Progenitor cell of endocrine pancreas (in vitro differentiated cells): ENCODE measurements around the gene KLHL22. TPM values are rescaled to one million over a fixed set of nuclear protein-coding genes. Genes with fewer than 3 reads are reported as not detected.
A peak's percentile ranks its signal among the peaks of the same experiment; 100 is the strongest.

Experiments used
- DNase-seq: peaks from one replicate; pipeline ENCODE4 v3.0.0; 2021; ENCODE audit warnings: low spot score; ENCODE audit not compliant: unreplicated experiment
- H3K27ac Mint-ChIP-seq: 2 replicates; pipeline ENCODE4 v1.8.0; 2021; ENCODE audit warnings: mild to moderate bottlenecking, moderate library complexity, mixed read lengths
- H3K27me3 Mint-ChIP-seq: 2 replicates; pipeline ENCODE4 v1.8.0; 2021; ENCODE audit warnings: mixed read lengths
- H3K36me3 Mint-ChIP-seq: 2 replicates; pipeline ENCODE4 v1.8.0; 2022; ENCODE audit warnings: mixed read lengths; ENCODE audit not compliant: insufficient read depth
- H3K4me1 Mint-ChIP-seq: 2 replicates; pipeline ENCODE4 v1.8.0; 2021; ENCODE audit warnings: low read depth, mixed read lengths
- H3K4me3 Mint-ChIP-seq: 2 replicates; pipeline ENCODE4 v1.8.0; 2021; ENCODE audit warnings: low read depth, mild to moderate bottlenecking, moderate library complexity, mixed read lengths
- H3K9me3 Mint-ChIP-seq: 2 replicates; pipeline ENCODE4 v1.8.0; 2021; ENCODE audit warnings: low read depth, mixed read lengths
- CTCF ChIP-seq: fragments of 200-600 bp; sonication (generic); IDR thresholded peaks from one replicate; pipeline ENCODE4 v1.5.0; 2021; ENCODE audit warnings: antibody characterized with exemption, mild to moderate bottlenecking; ENCODE audit not compliant: unreplicated experiment
- total RNA-seq: library from RNA; stranded (reverse); gene quantifications from 2 replicates; pipeline ENCODE4 v1.2.1, GENCODE V29; 2021

The KLHL22 gene
- total RNA-seq, 1 donor from 2014 or later = 47.3 TPM

- Mint-ChIP-seq H3K27me3 (no peaks in the 10 kb centered on the region), H3K36me3 (peaks cover 8% of the 10 kb centered on the region), H3K9me3 (no peaks in the 10 kb centered on the region), H3K4me3 (no peak overlapping the region), H3K4me1 (peaks cover 5% of the 10 kb centered on the region), H3K27ac (no peak overlapping the region)
- no peak for DNase-seq
- no peak for TF ChIP-seq CTCF
Measured at GRCh38 chr22:20459862-20460261, 35.7 kb downstream of the KLHL22 start.

- H3K36me3 Mint-ChIP-seq = peaks cover 10% of the 10 kb centered on the region
- no peak overlapping the region for H3K4me3 Mint-ChIP-seq
- no peaks in the 10 kb centered on the region for H3K9me3 Mint-ChIP-seq
- no peak overlapping the region for H3K27ac Mint-ChIP-seq
- H3K4me1 Mint-ChIP-seq = peaks cover 5% of the 10 kb centered on the region
- TF ChIP-seq CTCF = no peak
- DNase-seq = no peak
- H3K27me3 Mint-ChIP-seq = no peaks in the 10 kb centered on the region
Measured at GRCh38 chr22:20459152-20459542, 36.4 kb downstream of the KLHL22 start.

- DNase-seq = no peak
- Mint-ChIP-seq H3K27me3 (no peaks in the 10 kb centered on the region), H3K4me3 (no peak overlapping the region), H3K36me3 (peaks cover 7% of the 10 kb centered on the region), H3K9me3 (no peaks in the 10 kb centered on the region), H3K27ac (no peak overlapping the region), H3K4me1 (peaks cover 5% of the 10 kb centered on the region)
- no peak for TF ChIP-seq CTCF
Measured at GRCh38 chr22:20458530-20459151, 37.0 kb downstream of the KLHL22 start.

- no peak for DNase-seq
- no peaks in the 10 kb centered on the region for H3K9me3 Mint-ChIP-seq
- no peaks in the 10 kb centered on the region for H3K27me3 Mint-ChIP-seq
- H3K36me3 Mint-ChIP-seq = peaks cover 10% of the 10 kb centered on the region
- no peak overlapping the region for H3K27ac Mint-ChIP-seq
- TF ChIP-seq CTCF = no peak
- peaks cover 5% of the 10 kb centered on the region for H3K4me1 Mint-ChIP-seq
- H3K4me3 Mint-ChIP-seq = no peak overlapping the region
Measured at GRCh38 chr22:20457506-20458240, 37.9 kb downstream of the KLHL22 start.

GRCh38 chr22:20456722-20457076 lies 38.9 kb downstream of the KLHL22 start:
- Mint-ChIP-seq H3K36me3 (peaks cover 10% of the 10 kb centered on the region), H3K27ac (peak overlapping the region; percentile 71)

More at GRCh38 chr22:20456722-20457076, 38.9 kb downstream of the KLHL22 start:
- no peak for DNase-seq
- H3K4me3 Mint-ChIP-seq = no peak overlapping the region
- H3K4me1 Mint-ChIP-seq = peaks cover 5% of the 10 kb centered on the region
- no peak for TF ChIP-seq CTCF
- H3K27me3 Mint-ChIP-seq = no peaks in the 10 kb centered on the region
- H3K9me3 Mint-ChIP-seq = no peaks in the 10 kb centered on the region
